Caco-2 (cell line): ENCODE data around the gene FRMD4B. TPM values are rescaled to one million over a fixed set of nuclear protein-coding genes. Genes with fewer than 3 reads are reported as not detected.
A peak's percentile ranks its signal among the peaks of the same experiment; 100 is the strongest.

ENCODE experiments used
- BruUV-seq: library from RNA; stranded (reverse); fragments of 400-500 nt; replicated peaks from 2 replicates; lab custom pipeline; 2021; lab: Mats Ljungman, UMichigan
- CTCF ChIA-PET: fragments of 300-600 bp; sonication (Branson Sonifier 250); formaldehyde crosslinking; loops from one replicate; lab custom pipeline; 2022; ENCODE audit warnings: antibody characterized with exemption; lab: Charles Lee
- POLR2A ChIA-PET: fragments of 300-600 bp; sonication (Branson Sonifier 250); formaldehyde crosslinking; loops from one replicate; lab custom pipeline; 2022; ENCODE audit warnings: antibody characterized with exemption; lab: Charles Lee
- DNase-seq, 2 experiments: peaks; one replicate each; pipeline versions ENCODE4 v3.0.0 to v3.0.0-alpha.2; 2020 to 2022
- H3K27me3 ChIP-seq: replicated peaks from 2 replicates; pipeline ENCODE4 v1.6.0; 2011; ENCODE audit warnings: low read length; ENCODE audit not compliant: control insufficient read depth, insufficient read depth
- H3K36me3 ChIP-seq: 2 replicates; pipeline ENCODE4 v1.5.1; 2011; ENCODE audit warnings: low read length; ENCODE audit not compliant: control insufficient read depth, insufficient read depth
- H3K4me1 ChIP-seq: fragments of 250-450 bp; sonication (Bioruptor Pico); 2 replicates; pipeline ENCODE4 v1.5.1; 2020; ENCODE audit warnings: mild to moderate bottlenecking
- H3K4me3 ChIP-seq: 2 replicates; pipeline ENCODE4 v1.5.1; 2011; ENCODE audit warnings: low read depth, mild to moderate bottlenecking, control low read depth, low read length
- H3K9me3 ChIP-seq: fragments of 250-450 bp; sonication (Bioruptor Pico); 2 replicates; pipeline ENCODE4 v1.5.1; 2020; ENCODE audit warnings: mild to moderate bottlenecking, moderate library complexity
- H3K27ac Mint-ChIP-seq: one replicate; pipeline ENCODE4 v1.8.0; 2022; ENCODE audit warnings: mixed read lengths; ENCODE audit not compliant: unreplicated experiment
- H3K27me3 Mint-ChIP-seq: one replicate; pipeline ENCODE4 v1.8.0; 2022; ENCODE audit warnings: mixed read lengths; ENCODE audit not compliant: insufficient read depth, unreplicated experiment
- H3K36me3 Mint-ChIP-seq: one replicate; pipeline ENCODE4 v1.8.0; 2022; ENCODE audit warnings: mild to moderate bottlenecking, mixed read lengths; ENCODE audit not compliant: insufficient read depth, unreplicated experiment
- H3K4me1 Mint-ChIP-seq: one replicate; pipeline ENCODE4 v1.8.0; 2022; ENCODE audit warnings: low read depth, mixed read lengths; ENCODE audit not compliant: unreplicated experiment
- H3K4me3 Mint-ChIP-seq: one replicate; pipeline ENCODE4 v1.8.0; 2022; ENCODE audit warnings: mild to moderate bottlenecking, moderate library complexity, mixed read lengths; ENCODE audit not compliant: unreplicated experiment
- H3K9me3 Mint-ChIP-seq: one replicate; pipeline ENCODE4 v1.8.0; 2022; ENCODE audit warnings: mixed read lengths; ENCODE audit not compliant: unreplicated experiment
- intact Hi-C: fragments of 100-400 bp; cut with micrococcal nuclease; formaldehyde crosslinking; loops from one replicate; pipeline ENCODE4 v1.10.0; 2022; ENCODE audit not compliant: unreplicated experiment
- total RNA-seq: library from RNA; stranded (reverse); gene quantifications from 2 replicates; pipeline ENCODE4 v1.2.3, GENCODE V29; 2022
- TF ChIP-seq, protein P1 (sequence below), 2 experiments: fragments of 200-600 bp in 1 of 2; IDR thresholded peaks; 1 replicate in 1 of 2; 2 replicates in 1 of 2; pipeline versions ENCODE4 v1.5.1 to v1.8.0; 2011 to 2022; ENCODE audit warnings: antibody characterized with exemption in 1 of 2, control low read depth in 1 of 2, inconsistent platforms in 1 of 2, low read depth in 1 of 2, low read length in 1 of 2, mild to moderate bottlenecking in 1 of 2, moderate library complexity in 1 of 2; ENCODE audit not compliant: insufficient read depth in 1 of 2, severe bottlenecking in 1 of 2, unreplicated experiment in 1 of 2

FRMD4B gene
- total RNA-seq, 1 experiment from 2014 or later: 47.5 TPM

DNA sequence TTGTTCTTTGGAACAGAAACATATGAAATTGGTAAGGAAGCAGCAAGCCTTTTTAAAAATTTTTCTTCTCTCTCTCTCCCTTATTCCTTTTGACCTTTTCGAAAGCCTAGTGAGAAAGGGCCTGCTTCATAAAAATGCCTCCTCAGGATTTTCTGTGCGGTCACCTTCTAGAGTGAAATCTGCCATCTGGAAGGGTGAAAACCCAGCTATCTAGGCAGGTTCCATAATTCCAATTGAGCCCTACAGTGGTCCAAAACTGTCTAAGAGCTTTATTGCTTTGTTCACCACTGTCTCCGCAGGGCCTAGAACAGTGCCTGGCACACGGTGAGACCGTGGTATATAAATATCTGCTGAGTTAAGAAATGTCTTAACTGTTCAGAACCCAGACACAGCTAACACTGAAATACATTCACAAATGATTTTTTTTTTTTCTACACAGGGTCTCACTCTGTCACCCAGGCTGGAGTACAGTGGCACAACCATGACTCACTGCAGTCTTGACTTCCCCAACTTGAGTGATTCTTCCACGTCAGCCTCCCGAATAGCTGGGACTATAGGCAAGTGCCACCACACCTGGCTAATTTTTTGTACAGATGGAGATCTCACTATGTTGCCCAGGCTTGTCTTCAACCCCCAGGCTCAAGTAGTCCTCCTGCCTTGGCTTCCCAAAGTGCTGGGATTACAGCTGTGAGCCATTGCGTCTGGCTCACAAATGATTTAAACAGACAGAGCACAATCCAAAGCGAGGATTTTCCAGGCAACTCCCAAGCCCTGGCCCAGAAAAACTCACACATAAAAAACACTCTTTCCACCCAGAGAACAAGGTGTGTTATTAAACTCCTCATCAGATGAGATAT lies 64.4 kb downstream of the FRMD4B start:
- H3K4me3 ChIP-seq: no peak overlapping the region
- H3K36me3 Mint-ChIP-seq: peaks cover 6% of the 10 kb centered on the region
- H3K9me3 Mint-ChIP-seq: peaks cover 9% of the 10 kb centered on the region
- peaks cover 20% of the 10 kb centered on the region for H3K4me1 Mint-ChIP-seq
- CTCF ChIA-PET: interaction anchor here (1.4 kb wide), 2 partner anchors 12 to 16 kb away, joined by 3 to 5 read pairs; no protein-coding TSS in a partner anchor
- no peaks in the 10 kb centered on the region for H3K27me3 ChIP-seq
- no peak overlapping the region for H3K4me3 Mint-ChIP-seq
- no peak for DNase-seq
- H3K27me3 Mint-ChIP-seq: no peaks in the 10 kb centered on the region
- H3K27ac Mint-ChIP-seq: peak overlapping the region; percentile 59
- no TSS peak for BruUV-seq
- TF ChIP-seq, protein P1, sequence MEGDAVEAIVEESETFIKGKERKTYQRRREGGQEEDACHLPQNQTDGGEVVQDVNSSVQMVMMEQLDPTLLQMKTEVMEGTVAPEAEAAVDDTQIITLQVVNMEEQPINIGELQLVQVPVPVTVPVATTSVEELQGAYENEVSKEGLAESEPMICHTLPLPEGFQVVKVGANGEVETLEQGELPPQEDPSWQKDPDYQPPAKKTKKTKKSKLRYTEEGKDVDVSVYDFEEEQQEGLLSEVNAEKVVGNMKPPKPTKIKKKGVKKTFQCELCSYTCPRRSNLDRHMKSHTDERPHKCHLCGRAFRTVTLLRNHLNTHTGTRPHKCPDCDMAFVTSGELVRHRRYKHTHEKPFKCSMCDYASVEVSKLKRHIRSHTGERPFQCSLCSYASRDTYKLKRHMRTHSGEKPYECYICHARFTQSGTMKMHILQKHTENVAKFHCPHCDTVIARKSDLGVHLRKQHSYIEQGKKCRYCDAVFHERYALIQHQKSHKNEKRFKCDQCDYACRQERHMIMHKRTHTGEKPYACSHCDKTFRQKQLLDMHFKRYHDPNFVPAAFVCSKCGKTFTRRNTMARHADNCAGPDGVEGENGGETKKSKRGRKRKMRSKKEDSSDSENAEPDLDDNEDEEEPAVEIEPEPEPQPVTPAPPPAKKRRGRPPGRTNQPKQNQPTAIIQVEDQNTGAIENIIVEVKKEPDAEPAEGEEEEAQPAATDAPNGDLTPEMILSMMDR (IDR thresholded peaks at IDR 0.05; ENCODE audit: insufficient read depth in 1 of 2, low read depth in 1 of 2, low read length in 1 of 2, severe bottlenecking in 1 of 2, unreplicated experiment in 1 of 2): no peak
- no peaks in the 10 kb centered on the region for H3K9me3 ChIP-seq
- POLR2A ChIA-PET: no interaction called here
- H3K36me3 ChIP-seq: no peaks in the 10 kb centered on the region
- H3K4me1 ChIP-seq: peaks cover 37% of the 10 kb centered on the region
- intact Hi-C loops: loop anchor here (5.0 kb wide), 2 partner anchors 159 to 351 kb away; no protein-coding TSS in a partner anchor

DNA sequence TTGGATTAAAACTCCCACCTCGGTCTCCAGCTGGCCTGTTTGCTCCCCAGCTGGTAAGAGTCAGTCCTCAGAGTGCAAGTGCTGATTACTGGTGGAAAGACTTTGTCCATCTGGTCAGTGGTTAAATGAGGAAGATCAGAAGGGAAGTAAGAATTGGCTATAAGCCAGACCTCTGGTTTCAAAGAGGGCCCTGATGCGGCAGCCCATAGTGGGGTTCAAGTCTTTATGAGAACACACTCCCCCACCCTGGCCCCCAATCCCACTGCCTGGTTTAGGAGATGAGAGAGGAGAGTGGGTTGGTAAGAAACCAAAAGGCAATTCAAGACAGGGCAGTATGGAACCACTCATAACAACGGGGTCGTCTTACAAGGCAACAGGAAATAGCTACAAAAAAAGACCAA lies 65.0 kb downstream of the FRMD4B start:
- Mint-ChIP-seq H3K4me1 (peaks cover 20% of the 10 kb centered on the region), H3K27ac (peak overlapping the region; percentile 59), H3K4me3 (no peak overlapping the region), H3K36me3 (peaks cover 6% of the 10 kb centered on the region), H3K27me3 (no peaks in the 10 kb centered on the region), H3K9me3 (peaks cover 9% of the 10 kb centered on the region)
- H3K36me3 ChIP-seq: no peaks in the 10 kb centered on the region
- TF ChIP-seq, protein P1 (IDR thresholded peaks at IDR 0.05; ENCODE audit: insufficient read depth in 1 of 2, low read depth in 1 of 2, low read length in 1 of 2, severe bottlenecking in 1 of 2, unreplicated experiment in 1 of 2): no peak
- no peak overlapping the region for H3K4me3 ChIP-seq
- no TSS peak for BruUV-seq
- POLR2A ChIA-PET: no interaction called here
- H3K9me3 ChIP-seq: no peaks in the 10 kb centered on the region
- DNase-seq: no peak
- intact Hi-C loops: loop anchor here (5.0 kb wide), 2 partner anchors 159 to 351 kb away; no protein-coding TSS in a partner anchor
- no peaks in the 10 kb centered on the region for H3K27me3 ChIP-seq
- peaks cover 37% of the 10 kb centered on the region for H3K4me1 ChIP-seq
- CTCF ChIA-PET: no interaction called here

GRCh38 chr3:69319652-69320051 lies 66.2 kb downstream of the FRMD4B start:
- POLR2A ChIA-PET: no interaction called here
- CTCF ChIA-PET: interaction anchor here (0.6 kb wide), 1 partner anchor 77 kb away, joined by 5 read pairs; no protein-coding TSS in a partner anchor
- Histone ChIP-seq H3K27me3 (no peaks in the 10 kb centered on the region), H3K4me1 (peaks cover 29% of the 10 kb centered on the region), H3K9me3 (no peaks in the 10 kb centered on the region), H3K36me3 (no peaks in the 10 kb centered on the region), H3K4me3 (no peak overlapping the region)
- no peak overlapping the region for H3K27ac Mint-ChIP-seq
- H3K36me3 Mint-ChIP-seq: peaks cover 1% of the 10 kb centered on the region
- H3K4me3 Mint-ChIP-seq: no peak overlapping the region
- no peak for DNase-seq
- no peaks in the 10 kb centered on the region for H3K27me3 Mint-ChIP-seq
- peaks cover 3% of the 10 kb centered on the region for H3K9me3 Mint-ChIP-seq
- no TSS peak for BruUV-seq
- TF ChIP-seq, protein P1 (IDR thresholded peaks at IDR 0.05; ENCODE audit: insufficient read depth in 1 of 2, low read depth in 1 of 2, low read length in 1 of 2, severe bottlenecking in 1 of 2, unreplicated experiment in 1 of 2): no peak
- intact Hi-C loops: loop anchor here (5.0 kb wide), 2 partner anchors 157 to 353 kb away; no protein-coding TSS in a partner anchor
- H3K4me1 Mint-ChIP-seq: peaks cover 15% of the 10 kb centered on the region
